HFF-Myc (cell line): ENCODE results near the gene LRP11.

Experiments used
- DNase-seq: peaks from one replicate; pipeline ENCODE4 v3.0.0-alpha.2; 2011; ENCODE audit warnings: low read depth; ENCODE audit errors: extremely low read depth
- H3K4me3 ChIP-seq: replicated peaks from 2 replicates; pipeline ENCODE4 v1.5.1; 2011; ENCODE audit warnings: low read depth, mild to moderate bottlenecking, control low read depth, low read length
- TF ChIP-seq, protein P1 (sequence below): IDR thresholded peaks from 2 replicates; pipeline ENCODE4 v1.5.1; 2012; ENCODE audit warnings: mild to moderate bottlenecking, low read depth, low read length, control low read depth; ENCODE audit errors: missing control alignments

Gene LRP11

DNA sequence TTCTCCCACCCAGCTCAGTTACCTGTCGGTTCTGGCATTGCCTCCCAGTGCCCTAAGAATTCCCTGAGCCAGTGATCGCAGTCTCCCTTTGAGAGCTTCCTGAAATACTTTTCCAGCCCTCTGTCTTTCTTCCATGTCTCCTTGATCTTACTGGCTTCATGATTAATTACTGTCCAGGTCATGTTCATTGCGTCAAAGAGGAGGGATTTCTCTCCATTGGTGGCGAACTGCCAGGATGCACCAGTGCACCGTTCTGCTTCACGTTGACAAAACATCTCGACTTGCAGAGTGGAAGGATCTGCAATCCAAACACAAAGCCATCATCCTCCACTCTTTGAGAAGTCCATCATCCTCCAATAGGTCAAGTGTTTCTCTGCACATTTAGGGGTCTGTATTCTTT, 25.2 kb upstream of the LRP11 start:
- H3K4me3 ChIP-seq: no peak overlapping the region
- DNase-seq: no peak
- TF ChIP-seq, protein P1, sequence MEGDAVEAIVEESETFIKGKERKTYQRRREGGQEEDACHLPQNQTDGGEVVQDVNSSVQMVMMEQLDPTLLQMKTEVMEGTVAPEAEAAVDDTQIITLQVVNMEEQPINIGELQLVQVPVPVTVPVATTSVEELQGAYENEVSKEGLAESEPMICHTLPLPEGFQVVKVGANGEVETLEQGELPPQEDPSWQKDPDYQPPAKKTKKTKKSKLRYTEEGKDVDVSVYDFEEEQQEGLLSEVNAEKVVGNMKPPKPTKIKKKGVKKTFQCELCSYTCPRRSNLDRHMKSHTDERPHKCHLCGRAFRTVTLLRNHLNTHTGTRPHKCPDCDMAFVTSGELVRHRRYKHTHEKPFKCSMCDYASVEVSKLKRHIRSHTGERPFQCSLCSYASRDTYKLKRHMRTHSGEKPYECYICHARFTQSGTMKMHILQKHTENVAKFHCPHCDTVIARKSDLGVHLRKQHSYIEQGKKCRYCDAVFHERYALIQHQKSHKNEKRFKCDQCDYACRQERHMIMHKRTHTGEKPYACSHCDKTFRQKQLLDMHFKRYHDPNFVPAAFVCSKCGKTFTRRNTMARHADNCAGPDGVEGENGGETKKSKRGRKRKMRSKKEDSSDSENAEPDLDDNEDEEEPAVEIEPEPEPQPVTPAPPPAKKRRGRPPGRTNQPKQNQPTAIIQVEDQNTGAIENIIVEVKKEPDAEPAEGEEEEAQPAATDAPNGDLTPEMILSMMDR: no peak

DNA sequence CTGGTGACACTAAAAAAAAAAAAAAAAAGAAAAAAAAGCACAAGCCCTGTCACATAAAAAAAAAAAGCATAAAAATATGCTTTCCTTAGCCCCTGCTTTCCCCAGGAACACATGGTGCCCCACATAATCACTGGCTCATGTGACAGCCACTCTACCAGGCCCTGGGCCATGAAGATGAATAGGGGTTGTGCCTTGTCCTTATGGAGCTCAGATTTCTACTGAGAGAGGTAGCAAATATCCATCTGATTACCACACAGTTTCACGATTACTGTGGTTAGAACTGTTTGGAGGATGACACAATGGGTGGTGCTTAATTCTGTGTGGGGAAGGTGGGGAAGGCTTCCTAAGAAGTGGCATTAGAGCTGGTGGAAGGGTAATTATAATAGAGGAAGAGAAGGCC, 24.5 kb upstream of the LRP11 start:
- no peak overlapping the region for H3K4me3 ChIP-seq
- no peak for DNase-seq
- TF ChIP-seq, protein P1: no peak

DNA sequence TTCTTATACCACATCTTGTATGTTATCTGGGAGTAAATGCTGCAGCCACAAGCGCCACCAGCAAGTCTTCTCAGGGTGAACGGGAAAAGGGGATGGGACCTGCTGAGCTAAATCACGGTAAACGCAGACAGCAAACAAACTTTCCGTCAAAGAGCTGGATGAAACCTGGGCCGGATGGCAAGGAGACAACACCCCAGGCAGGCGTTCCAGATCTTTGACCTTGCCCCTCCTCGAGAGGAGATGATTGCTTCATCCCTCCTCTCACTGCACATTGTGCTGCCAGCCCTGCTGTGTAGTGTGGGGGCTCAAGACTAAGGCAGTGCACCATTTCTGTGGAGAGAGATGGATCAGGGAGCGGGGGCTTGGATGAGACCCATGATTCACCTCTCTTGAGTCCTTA, 23.9 kb upstream of the LRP11 start:
- TF ChIP-seq, protein P1: no peak
- H3K4me3 ChIP-seq: no peak overlapping the region
- no peak for DNase-seq

DNA sequence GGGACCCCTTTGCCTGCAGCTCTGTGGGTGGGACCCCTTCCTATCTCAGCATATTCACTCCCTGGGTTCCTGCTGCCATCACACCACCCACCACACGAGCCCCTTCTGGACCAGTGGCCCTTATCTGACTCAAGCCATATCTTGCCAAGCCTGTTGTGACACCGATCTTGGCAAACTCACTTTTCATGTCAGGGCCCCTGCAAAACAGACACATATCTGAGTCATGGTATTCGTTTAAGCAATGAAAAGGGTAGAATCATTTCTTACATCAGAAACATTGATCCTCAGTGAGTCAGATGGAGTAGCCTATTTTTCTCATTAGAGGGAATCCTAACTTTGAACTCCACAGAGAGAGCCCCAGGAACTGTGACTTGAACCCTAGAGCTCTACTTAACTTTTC, 23.2 kb upstream of the LRP11 start:
- TF ChIP-seq, protein P1: no peak
- no peak for DNase-seq
- H3K4me3 ChIP-seq: no peak overlapping the region

DNA sequence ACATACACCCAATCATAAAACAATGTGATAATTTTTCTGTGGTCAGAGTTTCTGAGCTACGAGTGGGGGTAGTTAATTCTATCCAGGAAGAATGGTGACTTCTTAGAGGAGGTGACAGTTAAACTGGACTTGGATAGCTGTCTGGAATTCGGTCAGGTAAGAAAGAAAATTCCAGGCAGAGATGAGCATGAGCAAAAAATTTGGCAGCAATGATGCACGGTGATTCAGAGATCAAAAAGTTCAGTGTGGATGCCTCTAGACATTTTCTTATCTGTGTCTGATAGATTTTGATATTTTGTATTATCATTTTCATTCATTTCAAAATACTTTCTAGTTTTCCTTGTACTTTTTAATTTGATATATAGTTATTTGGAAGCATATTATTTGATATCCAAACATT, 21.7 kb upstream of the LRP11 start:
- H3K4me3 ChIP-seq: no peak overlapping the region
- TF ChIP-seq, protein P1: no peak

DNA sequence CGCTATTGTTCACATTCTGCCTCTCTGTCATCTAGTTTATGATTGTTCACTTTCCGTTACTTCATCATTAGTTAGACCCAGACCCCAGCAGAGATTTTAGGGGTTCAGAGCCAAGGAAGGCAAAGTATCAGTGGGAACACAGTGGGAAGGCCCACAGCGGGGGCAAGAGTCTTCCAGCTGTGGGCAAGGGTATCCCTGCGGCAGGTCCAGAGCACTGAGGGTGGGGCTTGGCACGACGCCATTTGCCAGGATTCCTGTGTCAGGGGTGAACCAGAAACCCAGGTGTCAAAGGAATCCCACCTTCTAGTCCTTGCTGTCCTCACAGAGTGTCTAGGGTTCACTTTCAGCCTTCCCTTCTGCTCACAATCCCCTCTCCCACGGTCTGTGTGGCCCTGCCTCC, 20.5 kb upstream of the LRP11 start:
- no peak for DNase-seq
- no peak overlapping the region for H3K4me3 ChIP-seq
- TF ChIP-seq, protein P1: no peak

More for the DNA sequence above, 21.7 kb upstream of the LRP11 start:
- no peak for DNase-seq

DNA sequence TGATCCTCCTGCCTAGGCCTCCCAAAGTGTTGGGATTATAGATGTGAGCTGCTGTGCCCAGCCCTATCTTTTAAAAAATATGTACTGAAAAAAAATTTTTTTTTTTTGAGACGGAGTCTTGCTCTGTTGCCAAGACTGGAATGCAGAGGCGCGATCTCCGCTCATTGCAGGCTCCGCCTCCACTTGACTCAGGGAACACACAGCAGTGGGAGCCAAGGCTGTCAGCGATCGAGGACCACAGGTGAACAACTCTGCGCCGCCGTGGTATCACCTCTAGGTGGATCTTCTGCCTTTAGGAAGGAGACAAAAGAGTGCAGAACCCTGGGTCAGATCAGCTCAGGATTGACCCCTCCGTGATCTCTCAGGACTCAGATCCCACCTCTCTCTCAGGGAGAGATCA, 20.1 kb upstream of the LRP11 start:
- TF ChIP-seq, protein P1: no peak
- no peak for DNase-seq
- H3K4me3 ChIP-seq: no peak overlapping the region
